Testis (tissue), 3 donors: ENCODE data around the gene GPR39. TPM values are rescaled to one million over a fixed set of nuclear protein-coding genes. Genes with fewer than 3 reads are reported as not detected.

Experiments used
- DNase-seq: peaks from one replicate; pipeline ENCODE4 v3.0.0-alpha.2; 2019
- H3K27ac ChIP-seq, 2 donors: fragments of 200-600 bp; sonication (generic); one replicate each; pipeline ENCODE4 v1.5.1; 2019
- H3K27me3 ChIP-seq: fragments of 200-600 bp; sonication (generic); one replicate; pipeline ENCODE4 v1.5.1; 2019
- H3K36me3 ChIP-seq: fragments of 200-600 bp; sonication (generic); one replicate; pipeline ENCODE4 v1.5.1; 2017; ENCODE audit warnings: low read depth; ENCODE audit errors: missing control alignments
- H3K4me1 ChIP-seq: fragments of 200-600 bp; sonication (generic); one replicate; pipeline ENCODE4 v1.5.1; 2019
- H3K4me3 ChIP-seq, 2 donors: fragments of 200-600 bp; sonication (generic); one replicate each; pipeline ENCODE4 v1.5.1; 2017 to 2019
- H3K9me3 ChIP-seq: fragments of 200-600 bp; sonication (generic); one replicate; pipeline ENCODE4 v1.5.1; 2017
- CTCF ChIP-seq, 3 experiments: fragments of 450-650 bp in 2 of 3; fragments of 200-600 bp in 1 of 3; sonication (generic) in 1 of 3; IDR thresholded peaks; one replicate each; pipeline ENCODE4 v1.5.1; 2016 to 2019; ENCODE audit warnings: antibody characterized with exemption in 3 of 3, mild to moderate bottlenecking in 2 of 3, moderate library complexity in 1 of 3
- POLR2A ChIP-seq: fragments of 450-650 bp; IDR thresholded peaks from one replicate; pipeline ENCODE4 v1.6.1; 2017; ENCODE audit warnings: antibody characterized with exemption, mild to moderate bottlenecking, moderate library complexity
- WGBS, 2 donors: methylation state at CpG; one replicate each; pipeline ENCODE4 v1.1.5; 2018; 5-methylcytosine and 5-hydroxymethylcytosine counted together
- intact Hi-C: fragments of 100-400 bp; cut with DNase I; formaldehyde crosslinking; loops from one replicate; pipeline ENCODE4 v1.15.1; 2023; ENCODE audit warnings: low total_unique reads
- polyA plus RNA-seq: library from polyadenylated mRNA; stranded (reverse); fragments of 350-450 nt; fragmentation: Illumina TruSeq; extraction: RNeasy Lipid Tissue Mini Kit (QIAGEN cat#74804); gene quantifications from one replicate; pipeline ENCODE4 v1.2.3, GENCODE V29; 2014; ENCODE audit warnings: low read depth, low replicate concordance; ENCODE audit not compliant: insufficient read depth
- total RNA-seq, 2 donors: library from RNA; depleted of rRNA; stranded (reverse); fragments of >200 nt; gene quantifications; one replicate each; pipeline ENCODE4 v1.2.3, GENCODE V29; 2016

GPR39 gene
- total and polyA plus RNA-seq, 3 donors from 2014 or later = 2.7 to 19.5 (median 4.0) TPM

GRCh38 chr2:132466428-132467028 lies 49.9 kb downstream of the GPR39 start:
- Histone ChIP-seq H3K27me3 (no peaks in the 10 kb centered on the region), H3K4me1 (no peaks in the 10 kb centered on the region), H3K9me3 (no peaks in the 10 kb centered on the region), H3K4me3 (no peak overlapping the region), H3K36me3 (no peaks in the 10 kb centered on the region), H3K27ac (no peak overlapping the region)
- TF ChIP-seq POLR2A = no peak
- TF ChIP-seq CTCF (IDR thresholded peaks at IDR 0.05) = no peak
- DNase-seq = no peak
- WGBS, 2 donors = 47 to 55% methylated on average over 1 of the region's 1 CpG
- intact Hi-C loops = no loop called here

GRCh38 chr2:132468821-132469675 lies 52.4 kb downstream of the GPR39 start:
- Histone ChIP-seq H3K4me1 (no peaks in the 10 kb centered on the region), H3K4me3 (no peak overlapping the region), H3K27me3 (no peaks in the 10 kb centered on the region), H3K36me3 (no peaks in the 10 kb centered on the region), H3K9me3 (no peaks in the 10 kb centered on the region), H3K27ac (no peak overlapping the region)
- WGBS, 2 donors = 73 to 89% methylated on average over 7 to 9 of the region's 9 CpGs
- TF ChIP-seq POLR2A (no peak), CTCF (IDR thresholded peaks at IDR 0.05) (no peak)
- DNase-seq = no peak
- intact Hi-C loops = no loop called here

GRCh38 chr2:132470746-132471145 lies 54.1 kb downstream of the GPR39 start:
- H3K27ac ChIP-seq = no peak overlapping the region
- no peak overlapping the region for H3K4me3 ChIP-seq
- H3K27me3 ChIP-seq = no peaks in the 10 kb centered on the region
- H3K4me1 ChIP-seq = no peaks in the 10 kb centered on the region
- H3K9me3 ChIP-seq = no peaks in the 10 kb centered on the region
- DNase-seq = no peak
- 79 to 85% methylated on average over 2 of the region's 2 CpGs for whole genome bisulfite sequencing, 2 donors
- intact Hi-C loops = no loop called here
- no peak for TF ChIP-seq CTCF (IDR thresholded peaks at IDR 0.05)
- no peak for TF ChIP-seq POLR2A
- H3K36me3 ChIP-seq = no peaks in the 10 kb centered on the region

GRCh38 chr2:132473174-132473883 lies 56.7 kb downstream of the GPR39 start:
- intact Hi-C loops = no loop called here
- Histone ChIP-seq H3K27me3 (no peaks in the 10 kb centered on the region), H3K4me1 (no peaks in the 10 kb centered on the region), H3K36me3 (no peaks in the 10 kb centered on the region), H3K9me3 (no peaks in the 10 kb centered on the region), H3K4me3 (no peak overlapping the region), H3K27ac (no peak overlapping the region)
- TF ChIP-seq CTCF (IDR thresholded peaks at IDR 0.05) (no peak), POLR2A (no peak)
- DNase-seq = no peak
- 86 to 90% methylated on average over 2 of the region's 2 CpGs for WGBS, 2 donors
